Fibroblast of lung (primary cell): ENCODE results near the gene CNNM1. TPM values are rescaled to one million over a fixed set of nuclear protein-coding genes. Genes with fewer than 3 reads are reported as not detected.
A peak's percentile ranks its signal among the peaks of the same experiment; 100 is the strongest.

ENCODE experiments used
- DNase-seq, 2 donors: peaks; one replicate each; pipeline versions ENCODE4 v3.0.0 to v3.0.0-alpha.2; 2010; ENCODE audit warnings: low read depth in 2 of 2
- H2AFZ ChIP-seq: 2 replicates; pipeline ENCODE4 v1.5.1; 2012; ENCODE audit warnings: low read length, control low read depth, inconsistent platforms
- H3K27ac ChIP-seq: 2 replicates; pipeline ENCODE4 v1.5.1; 2011; ENCODE audit warnings: low read length, control low read depth; ENCODE audit not compliant: insufficient read depth
- H3K27me3 ChIP-seq: 2 replicates; pipeline ENCODE4 v1.5.1; 2011; ENCODE audit warnings: mild to moderate bottlenecking, low read length; ENCODE audit not compliant: control insufficient read depth, insufficient read depth
- H3K36me3 ChIP-seq: 2 replicates; pipeline ENCODE4 v1.5.1; 2011; ENCODE audit warnings: low read length; ENCODE audit not compliant: control insufficient read depth, insufficient read depth
- H3K4me1 ChIP-seq: 2 replicates; pipeline ENCODE4 v1.5.1; 2011; ENCODE audit warnings: low read length; ENCODE audit not compliant: control insufficient read depth, insufficient read depth; ENCODE audit errors: extremely low read depth
- H3K4me2 ChIP-seq: 2 replicates; pipeline ENCODE4 v1.5.1; 2011; ENCODE audit warnings: low read length, control low read depth; ENCODE audit not compliant: insufficient read depth; ENCODE audit errors: extremely low read depth
- H3K4me3 ChIP-seq, 4 experiments: fragments of 200-600 bp in 1 of 4; sonication (generic) in 1 of 4; replicated peaks in 1 of 4; 2 replicates each; pipeline ENCODE4 v1.5.1; 2011 to 2016; ENCODE audit warnings: low read length in 4 of 4, low read depth in 3 of 4, mild to moderate bottlenecking in 3 of 4, control low read depth in 2 of 4, inconsistent platforms in 1 of 4, mixed read lengths in 1 of 4; ENCODE audit not compliant: insufficient read depth in 1 of 4; ENCODE audit errors: control extremely low read depth in 1 of 4
- H3K79me2 ChIP-seq: 2 replicates; pipeline ENCODE4 v1.5.1; 2012; ENCODE audit warnings: mild to moderate bottlenecking, low read length, inconsistent platforms; ENCODE audit not compliant: control insufficient read depth, insufficient read depth
- H3K9ac ChIP-seq: 2 replicates; pipeline ENCODE4 v1.5.1; 2011; ENCODE audit warnings: mild to moderate bottlenecking, low read length, control low read depth; ENCODE audit not compliant: insufficient read depth
- H3K9me3 ChIP-seq: 2 replicates; pipeline ENCODE4 v1.5.1; 2012; ENCODE audit warnings: low read depth, low read length; ENCODE audit not compliant: control insufficient read depth, insufficient read depth
- H4K20me1 ChIP-seq: 2 replicates; pipeline ENCODE4 v1.5.1; 2011; ENCODE audit warnings: low read length; ENCODE audit not compliant: control insufficient read depth, insufficient read depth; ENCODE audit errors: extremely low read depth
- EZH2 ChIP-seq: IDR thresholded peaks from 2 replicates; pipeline ENCODE4 v1.5.1; 2012; ENCODE audit warnings: low read length, control low read depth, mild to moderate bottlenecking; ENCODE audit errors: missing control alignments
- polyA plus RNA-seq, 2 donors: library from polyadenylated mRNA; depleted of rRNA in 1 of 2; stranded (reverse) in 1 of 2; unstranded in 1 of 2; fragments of >200 nt; gene quantifications; 2 replicates each; pipeline ENCODE4 v1.2.1, GENCODE V29; 2011 to 2012; ENCODE audit warnings: missing spikeins in 1 of 2
- total RNA-seq: library from RNA; depleted of rRNA; stranded (reverse); fragments of >200 nt; gene quantifications from 2 replicates; pipeline ENCODE4 v1.2.1, GENCODE V29; 2014
- TF ChIP-seq, protein P1 (sequence below), 2 donors: IDR thresholded peaks in 1 of 2; conservative IDR thresholded peaks in 1 of 2; 1 replicate in 1 of 2; 2 replicates in 1 of 2; pipeline ENCODE4 v1.5.1; 2011 to 2012; ENCODE audit warnings: low read length in 2 of 2, control low read depth in 1 of 2, inconsistent platforms in 1 of 2, low read depth in 1 of 2, mild to moderate bottlenecking in 1 of 2

The CNNM1 gene
- total and polyA plus RNA-seq, 2 donors (not counting 1 experiment from before 2014, with no cell fraction given) = 0.20 to 0.66 TPM

DNA sequence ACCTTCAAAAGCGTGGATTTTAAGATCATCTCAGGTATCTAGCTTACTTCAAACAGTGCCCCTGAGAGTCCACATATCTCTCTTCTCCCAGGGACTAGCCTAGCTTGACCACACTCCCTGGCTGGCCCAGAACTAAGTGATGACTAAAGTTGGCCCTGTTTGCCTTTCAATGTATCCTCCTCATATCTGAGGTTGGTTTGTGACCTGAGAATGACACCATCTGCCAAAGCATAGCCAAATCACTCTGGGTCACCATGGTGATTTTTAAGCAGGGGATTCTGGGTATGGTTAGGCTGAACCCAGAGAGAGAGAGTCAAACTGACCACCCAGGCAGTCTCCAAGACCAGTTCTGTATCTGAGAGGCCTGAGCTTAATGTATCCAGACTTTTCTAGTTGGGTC is 16.2 kb downstream of the CNNM1 start:
- peaks cover 6% of the 10 kb centered on the region for H3K4me1 ChIP-seq
- H2AFZ ChIP-seq = no peak overlapping the region
- H3K9ac ChIP-seq = no peak overlapping the region
- peak; percentile 27 to 66 for DNase-seq
- no peaks in the 10 kb centered on the region for H3K79me2 ChIP-seq
- H3K4me2 ChIP-seq = no peak overlapping the region
- no peaks in the 10 kb centered on the region for H3K27me3 ChIP-seq
- H4K20me1 ChIP-seq = no peaks in the 10 kb centered on the region
- no peaks in the 10 kb centered on the region for H3K36me3 ChIP-seq
- H3K4me3 ChIP-seq = no peak overlapping the region
- H3K27ac ChIP-seq = peak overlapping the region; percentile 17
- TF ChIP-seq, protein P1, sequence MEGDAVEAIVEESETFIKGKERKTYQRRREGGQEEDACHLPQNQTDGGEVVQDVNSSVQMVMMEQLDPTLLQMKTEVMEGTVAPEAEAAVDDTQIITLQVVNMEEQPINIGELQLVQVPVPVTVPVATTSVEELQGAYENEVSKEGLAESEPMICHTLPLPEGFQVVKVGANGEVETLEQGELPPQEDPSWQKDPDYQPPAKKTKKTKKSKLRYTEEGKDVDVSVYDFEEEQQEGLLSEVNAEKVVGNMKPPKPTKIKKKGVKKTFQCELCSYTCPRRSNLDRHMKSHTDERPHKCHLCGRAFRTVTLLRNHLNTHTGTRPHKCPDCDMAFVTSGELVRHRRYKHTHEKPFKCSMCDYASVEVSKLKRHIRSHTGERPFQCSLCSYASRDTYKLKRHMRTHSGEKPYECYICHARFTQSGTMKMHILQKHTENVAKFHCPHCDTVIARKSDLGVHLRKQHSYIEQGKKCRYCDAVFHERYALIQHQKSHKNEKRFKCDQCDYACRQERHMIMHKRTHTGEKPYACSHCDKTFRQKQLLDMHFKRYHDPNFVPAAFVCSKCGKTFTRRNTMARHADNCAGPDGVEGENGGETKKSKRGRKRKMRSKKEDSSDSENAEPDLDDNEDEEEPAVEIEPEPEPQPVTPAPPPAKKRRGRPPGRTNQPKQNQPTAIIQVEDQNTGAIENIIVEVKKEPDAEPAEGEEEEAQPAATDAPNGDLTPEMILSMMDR (conservative IDR thresholded peaks at IDR 0.05 in 1 of 2, IDR thresholded peaks at IDR 0.05 in 1 of 2; ENCODE audit: low read depth in 1 of 2, low read length in 2 of 2) = no peak
- TF ChIP-seq EZH2 = no peak
- H3K9me3 ChIP-seq = no peaks in the 10 kb centered on the region

DNA sequence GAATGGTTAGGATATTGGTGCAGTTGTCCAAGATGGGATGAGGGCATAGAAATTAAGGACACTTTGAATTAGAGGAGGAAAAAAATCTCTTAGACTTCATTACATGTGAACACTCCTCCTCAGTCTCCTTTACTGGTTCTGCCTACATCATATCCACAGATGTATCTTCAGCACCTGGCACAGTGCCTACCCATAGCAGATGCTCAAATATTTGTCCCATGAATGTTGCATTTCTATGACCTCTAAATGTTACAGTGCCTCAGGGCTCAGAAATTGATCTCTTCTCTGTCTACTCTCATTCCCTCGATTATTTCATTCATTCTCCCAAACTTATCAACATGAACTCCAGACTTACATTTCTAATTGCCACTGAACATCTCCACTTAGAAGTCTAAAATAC is 17.1 kb downstream of the CNNM1 start:
- no peak overlapping the region for H2AFZ ChIP-seq
- peak; percentile 55 to 59 for DNase-seq
- no peaks in the 10 kb centered on the region for H4K20me1 ChIP-seq
- H3K36me3 ChIP-seq = no peaks in the 10 kb centered on the region
- H3K9me3 ChIP-seq = no peaks in the 10 kb centered on the region
- no peak for TF ChIP-seq EZH2
- H3K4me1 ChIP-seq = peaks cover 6% of the 10 kb centered on the region
- no peak overlapping the region for H3K9ac ChIP-seq
- H3K4me2 ChIP-seq = no peak overlapping the region
- no peak overlapping the region for H3K4me3 ChIP-seq
- H3K27me3 ChIP-seq = no peaks in the 10 kb centered on the region
- peak overlapping the region; percentile 35 for H3K27ac ChIP-seq
- no peaks in the 10 kb centered on the region for H3K79me2 ChIP-seq

DNA sequence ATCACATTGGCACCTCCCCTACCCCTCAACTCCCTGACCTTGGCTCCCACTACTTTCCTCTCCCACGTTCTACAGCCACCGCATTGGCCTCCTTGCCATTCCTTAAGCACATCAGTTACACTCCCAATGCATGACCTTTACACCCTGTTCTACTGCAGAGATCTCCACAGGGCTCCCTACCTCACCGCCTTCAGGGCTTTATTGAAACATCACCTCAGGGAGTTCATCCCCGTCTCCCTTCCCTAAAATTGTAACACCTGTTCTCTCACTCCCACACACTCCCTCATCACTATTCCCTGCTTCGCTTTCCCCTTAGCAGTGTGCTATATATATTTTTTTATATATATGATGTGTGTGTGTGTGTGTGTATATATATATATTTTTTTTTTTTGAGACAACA is 18.5 kb downstream of the CNNM1 start:
- Histone ChIP-seq H3K79me2 (no peaks in the 10 kb centered on the region), H2AFZ (no peak overlapping the region), H3K27me3 (no peaks in the 10 kb centered on the region), H3K9me3 (no peaks in the 10 kb centered on the region), H3K4me1 (peaks cover 4% of the 10 kb centered on the region), H3K36me3 (no peaks in the 10 kb centered on the region), H3K27ac (no peak overlapping the region), H4K20me1 (no peaks in the 10 kb centered on the region), H3K4me2 (no peak overlapping the region), H3K9ac (no peak overlapping the region), H3K4me3 (no peak overlapping the region)
- TF ChIP-seq EZH2 = no peak
- TF ChIP-seq, protein P1 (conservative IDR thresholded peaks at IDR 0.05 in 1 of 2, IDR thresholded peaks at IDR 0.05 in 1 of 2; ENCODE audit: low read depth in 1 of 2, low read length in 2 of 2) = no peak
- no peak for DNase-seq
